Stomach (tissue), 4 donors: Measurements from ENCODE around the gene P2RY8.

Experiments
- EP300 ChIP-seq: sonication (generic); formaldehyde crosslinking; IDR thresholded peaks from one replicate; pipeline ENCODE4 v1.6.1; 2017; ENCODE audit warnings: antibody characterized with exemption
- POLR2A ChIP-seq, 4 donors: fragments of 450-650 bp; IDR thresholded peaks; one replicate each; pipeline ENCODE4 v1.6.1; 2016; ENCODE audit warnings: antibody characterized with exemption in 4 of 4, control low read depth in 2 of 4, mild to moderate bottlenecking in 1 of 4, moderate library complexity in 1 of 4
- POLR2AphosphoS5 ChIP-seq, 3 donors: sonication (generic); formaldehyde crosslinking; IDR thresholded peaks; one replicate each; pipeline ENCODE4 v1.6.1; 2016; ENCODE audit warnings: antibody characterized with exemption in 3 of 3
- TF ChIP-seq, protein P1 (sequence below), 7 experiments: fragments of 450-650 bp in 4 of 7; fragments of 200-600 bp in 3 of 7; sonication (generic) in 3 of 7; IDR thresholded peaks; one replicate each; pipeline ENCODE4 v1.5.1; 2016 to 2019; ENCODE audit warnings: antibody characterized with exemption in 7 of 7, control low read depth in 2 of 7, mild to moderate bottlenecking in 1 of 7

DNA sequence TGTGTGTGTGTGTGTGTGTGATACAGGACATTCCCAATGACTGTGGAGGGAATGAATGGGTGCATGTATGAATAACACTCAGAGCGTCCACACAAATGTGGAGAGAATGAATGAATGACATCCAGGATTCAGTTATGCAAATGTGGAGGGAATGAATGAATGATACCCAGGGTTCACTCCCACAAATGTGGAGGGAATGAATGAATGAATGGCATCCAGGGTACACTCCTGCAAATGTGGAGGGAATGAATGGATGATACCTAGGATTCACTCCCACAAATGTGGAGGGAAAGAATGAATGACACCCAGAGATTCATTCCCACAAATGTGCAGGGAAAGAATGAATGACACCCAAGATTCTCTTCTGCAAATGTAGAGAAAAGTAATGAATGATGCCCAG lies 48.2 kb downstream of the P2RY8 start:
- TF ChIP-seq, protein P1, sequence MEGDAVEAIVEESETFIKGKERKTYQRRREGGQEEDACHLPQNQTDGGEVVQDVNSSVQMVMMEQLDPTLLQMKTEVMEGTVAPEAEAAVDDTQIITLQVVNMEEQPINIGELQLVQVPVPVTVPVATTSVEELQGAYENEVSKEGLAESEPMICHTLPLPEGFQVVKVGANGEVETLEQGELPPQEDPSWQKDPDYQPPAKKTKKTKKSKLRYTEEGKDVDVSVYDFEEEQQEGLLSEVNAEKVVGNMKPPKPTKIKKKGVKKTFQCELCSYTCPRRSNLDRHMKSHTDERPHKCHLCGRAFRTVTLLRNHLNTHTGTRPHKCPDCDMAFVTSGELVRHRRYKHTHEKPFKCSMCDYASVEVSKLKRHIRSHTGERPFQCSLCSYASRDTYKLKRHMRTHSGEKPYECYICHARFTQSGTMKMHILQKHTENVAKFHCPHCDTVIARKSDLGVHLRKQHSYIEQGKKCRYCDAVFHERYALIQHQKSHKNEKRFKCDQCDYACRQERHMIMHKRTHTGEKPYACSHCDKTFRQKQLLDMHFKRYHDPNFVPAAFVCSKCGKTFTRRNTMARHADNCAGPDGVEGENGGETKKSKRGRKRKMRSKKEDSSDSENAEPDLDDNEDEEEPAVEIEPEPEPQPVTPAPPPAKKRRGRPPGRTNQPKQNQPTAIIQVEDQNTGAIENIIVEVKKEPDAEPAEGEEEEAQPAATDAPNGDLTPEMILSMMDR (IDR thresholded peaks at IDR 0.05): no peak
- TF ChIP-seq POLR2A (IDR thresholded peaks at IDR 0.05) (no peak), POLR2AphosphoS5 (IDR thresholded peaks at IDR 0.05) (no peak), EP300 (no peak)
